GM19043 (cell line): ENCODE measurements around the gene PACRGL.

Source experiments
- ATAC-seq: cut with Tn5 transposase; IDR thresholded peaks from one replicate; pipeline ENCODE4 v1.9.1; 2021; ENCODE audit warnings: low read depth; ENCODE audit not compliant: unreplicated experiment

PACRGL gene

DNA sequence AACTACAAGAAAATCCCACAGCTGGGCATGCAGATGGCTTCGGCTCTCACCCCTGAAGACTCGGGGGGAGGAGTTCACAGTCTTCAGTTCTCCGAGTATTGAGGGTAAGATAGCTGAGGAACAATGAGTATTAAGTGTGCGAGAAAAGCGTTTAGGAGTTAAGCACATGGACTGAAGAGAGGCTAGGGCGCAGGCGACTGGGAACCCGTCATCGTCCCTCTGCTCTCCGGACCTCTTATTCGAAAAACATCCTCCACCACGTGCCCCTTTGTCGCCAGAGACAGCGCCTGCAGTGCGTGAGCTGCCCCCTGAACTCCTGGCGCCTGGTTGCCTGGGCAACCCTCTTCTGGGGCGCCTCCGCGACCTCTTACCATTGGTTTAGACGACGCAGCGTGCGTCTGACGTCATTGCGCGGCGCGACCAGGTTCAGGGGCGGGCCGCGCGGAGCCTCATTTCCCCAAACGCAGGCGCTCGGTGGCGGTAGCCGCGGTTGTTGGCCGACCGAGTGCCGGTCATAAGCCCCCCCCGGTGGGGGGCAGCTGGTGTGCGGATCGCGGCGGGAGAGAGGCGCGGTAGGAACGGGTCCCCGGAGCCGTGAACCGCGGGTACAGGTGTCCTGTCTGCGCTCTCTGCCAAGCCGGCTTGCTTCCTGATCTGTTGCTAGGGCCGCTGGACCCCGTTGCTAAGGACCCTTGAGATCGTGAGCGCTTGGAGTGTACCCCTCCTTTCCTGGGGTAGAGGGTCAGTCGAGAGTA, at the start of gene PACRGL:
TSS of gene PACRGL (plus strand) at position 452 of the 755 bp plus-strand sequence. CDS start 4,024 bp downstream, outside the sequence.
- peak; percentile 99 for ATAC-seq

DNA sequence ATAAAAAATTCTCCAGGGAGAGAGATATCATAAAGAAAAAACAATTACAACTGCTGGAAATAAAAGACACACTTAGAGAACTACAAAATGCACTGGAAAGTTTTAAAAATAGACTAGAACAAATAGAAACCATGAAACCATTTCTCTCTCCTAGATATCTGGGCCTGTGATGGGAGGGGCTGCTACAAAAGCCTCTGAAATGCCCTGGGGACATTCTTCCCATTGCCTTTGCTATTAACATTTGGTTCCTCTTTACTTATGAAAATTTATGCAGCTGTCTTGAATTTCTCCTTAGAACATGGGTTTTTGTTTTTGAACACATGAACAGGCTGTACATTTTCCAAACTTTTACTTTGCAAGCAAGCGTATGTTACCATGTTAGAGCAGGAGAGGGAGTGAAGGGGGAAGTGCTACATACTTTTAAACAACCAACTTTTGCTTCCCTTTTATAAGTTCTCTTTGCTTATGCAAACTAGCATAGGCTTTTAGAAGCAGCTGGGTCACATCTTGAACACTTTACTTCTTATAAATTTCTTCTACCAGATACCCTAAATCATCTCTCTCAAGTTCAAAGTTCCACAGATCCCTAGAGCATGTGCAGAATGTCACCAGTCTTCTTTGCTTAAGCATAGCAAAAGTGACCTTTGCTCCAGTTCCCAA, 47.9 kb upstream of the PACRGL start:
- no peak for ATAC-seq

DNA sequence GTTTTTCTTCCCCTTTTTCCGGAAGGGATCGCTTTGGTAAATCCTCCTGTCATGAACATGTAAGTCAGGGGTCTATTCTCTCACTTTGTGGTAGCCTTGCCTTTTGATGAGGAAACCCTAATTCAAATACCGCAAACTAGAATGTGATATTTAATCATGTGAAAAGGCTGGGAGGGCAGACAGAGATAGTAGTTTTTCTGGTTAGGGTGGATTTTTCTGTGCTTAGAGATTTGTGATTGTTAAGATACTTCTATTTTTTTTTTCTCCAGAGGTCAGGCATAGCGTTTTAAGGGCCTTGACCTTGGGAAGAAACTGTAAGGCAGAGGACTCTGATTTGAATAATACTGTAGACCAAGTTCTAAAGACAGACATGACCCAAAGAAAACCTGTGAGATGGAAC, 41.8 kb upstream of the PACRGL start:
- ATAC-seq: no peak

DNA sequence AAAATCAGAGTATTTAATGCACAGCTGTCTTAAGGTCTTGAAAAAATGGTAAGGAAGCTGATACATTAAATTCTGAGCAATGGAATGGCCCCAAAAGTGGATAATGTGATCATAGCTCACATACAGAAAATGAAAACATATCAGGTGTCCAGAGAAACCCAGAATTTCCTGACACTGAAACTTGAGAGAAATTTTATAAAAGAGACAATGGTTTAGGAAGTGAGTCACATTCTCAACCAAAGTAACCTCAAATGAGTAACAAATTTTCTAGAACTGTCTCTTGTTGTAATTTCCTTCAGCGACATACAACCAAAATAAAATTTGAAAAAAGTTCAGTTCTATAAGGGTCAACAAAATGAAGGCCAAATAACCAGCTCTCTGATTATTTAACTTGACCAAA, 37.4 kb upstream of the PACRGL start:
- ATAC-seq: no peak

DNA sequence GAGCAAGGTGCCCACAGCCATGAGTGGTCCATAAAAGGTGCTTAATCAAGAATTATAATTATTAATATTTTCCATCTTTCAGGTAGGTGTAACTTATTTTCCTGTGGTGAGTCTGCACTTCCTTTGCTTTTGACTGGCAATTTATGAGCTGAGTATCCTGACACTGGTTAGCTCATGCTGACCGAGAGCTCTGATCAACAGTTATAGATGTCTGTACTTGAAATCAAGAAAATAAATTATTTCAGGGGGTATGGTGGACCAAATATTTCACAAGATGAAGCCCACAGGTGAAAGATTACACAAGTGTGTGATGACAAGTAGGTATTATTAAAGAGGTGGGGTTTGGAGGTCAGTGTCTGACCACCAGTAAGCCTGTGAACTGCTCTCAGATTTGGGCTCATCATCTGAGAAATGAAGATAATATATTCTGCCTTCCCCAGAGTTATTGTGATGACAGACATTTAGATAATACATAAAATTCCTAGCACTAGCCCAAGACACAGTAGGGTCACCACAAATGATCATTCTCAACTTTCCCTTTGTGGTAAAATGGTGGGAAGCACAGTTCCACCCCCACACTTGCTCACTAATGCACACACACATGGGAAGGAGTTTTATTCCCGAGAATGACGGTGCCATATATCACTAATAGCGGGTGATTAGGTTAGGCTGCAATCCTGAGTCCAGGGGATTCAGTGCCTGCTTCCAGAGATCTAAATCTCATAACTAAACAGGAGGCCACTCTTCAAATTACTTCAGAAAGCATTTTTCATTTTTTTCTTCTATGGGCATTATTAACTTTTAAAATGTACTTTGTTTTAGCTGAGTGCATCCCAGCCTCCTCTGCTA, 34.0 kb upstream of the PACRGL start:
- no peak for ATAC-seq

DNA sequence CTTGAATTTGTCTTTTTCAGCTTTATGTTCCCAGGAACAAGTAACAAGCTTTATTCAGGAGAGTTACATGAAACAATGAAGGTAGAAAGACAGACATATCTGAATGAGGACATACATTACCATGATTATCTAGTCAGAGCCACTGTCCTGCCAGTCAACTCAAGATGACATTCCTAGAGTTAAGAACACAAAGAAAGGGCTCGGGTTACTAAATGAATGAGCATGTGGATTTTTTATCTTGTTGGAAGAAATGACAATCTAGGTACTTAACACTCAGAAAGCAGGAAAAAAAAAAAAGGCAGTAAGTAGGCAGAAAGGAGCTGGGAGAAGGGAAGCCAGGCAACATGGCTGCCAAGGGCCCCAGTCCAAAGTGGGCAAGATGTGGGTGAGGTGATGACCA, 28.0 kb upstream of the PACRGL start:
- ATAC-seq: no peak

DNA sequence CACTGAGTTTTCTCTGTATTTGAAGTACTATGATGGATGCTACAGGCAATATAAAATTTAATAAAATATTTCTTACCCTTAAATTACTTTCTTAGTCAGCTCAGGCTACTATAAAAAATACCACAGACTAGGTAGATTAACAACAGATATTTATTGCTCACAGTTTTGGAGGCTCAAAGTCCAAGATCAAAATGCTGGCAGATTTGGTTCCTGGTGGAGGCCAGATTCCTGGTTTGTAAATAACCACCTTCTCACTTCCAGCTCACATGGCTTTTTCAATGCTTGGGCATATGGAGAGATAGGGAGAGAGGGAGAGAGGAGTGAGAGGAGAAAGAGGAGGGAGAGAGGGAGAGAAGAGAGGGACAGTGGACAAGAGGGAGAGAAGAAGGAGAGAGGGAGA, 24.5 kb upstream of the PACRGL start:
- ATAC-seq: no peak

DNA sequence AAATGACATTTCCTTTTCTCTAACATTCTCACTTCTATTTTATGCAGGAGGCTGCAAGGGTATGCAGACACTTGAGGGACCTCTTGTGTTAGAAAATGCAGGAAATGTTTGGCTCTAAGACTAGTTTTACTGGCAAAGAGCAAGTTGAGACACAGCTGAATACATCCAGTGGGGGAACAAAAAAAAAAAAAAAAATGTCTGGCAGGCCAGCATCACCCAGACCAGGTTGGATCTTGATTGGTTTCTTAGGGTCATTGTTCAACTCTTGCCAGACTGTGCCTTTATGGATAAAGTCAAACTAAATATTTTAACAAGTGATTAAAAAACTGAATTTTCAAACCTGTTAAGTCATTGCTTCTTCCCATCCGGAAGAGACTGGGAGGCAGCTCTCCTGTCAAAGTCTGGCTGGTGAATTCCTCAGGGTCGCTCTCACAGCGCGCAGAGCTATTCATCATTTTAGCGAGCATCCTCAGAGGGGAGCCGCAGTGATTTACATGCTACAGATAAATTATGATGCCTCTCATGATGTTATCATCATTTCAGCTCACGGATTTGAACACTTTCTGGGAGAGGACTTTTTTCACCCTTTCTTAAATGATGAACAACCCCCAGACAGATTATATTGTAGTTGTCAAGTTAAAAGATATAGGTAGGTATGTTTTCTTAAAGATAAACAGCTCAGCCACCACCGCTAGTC, 23.6 kb upstream of the PACRGL start:
- no peak for ATAC-seq

DNA sequence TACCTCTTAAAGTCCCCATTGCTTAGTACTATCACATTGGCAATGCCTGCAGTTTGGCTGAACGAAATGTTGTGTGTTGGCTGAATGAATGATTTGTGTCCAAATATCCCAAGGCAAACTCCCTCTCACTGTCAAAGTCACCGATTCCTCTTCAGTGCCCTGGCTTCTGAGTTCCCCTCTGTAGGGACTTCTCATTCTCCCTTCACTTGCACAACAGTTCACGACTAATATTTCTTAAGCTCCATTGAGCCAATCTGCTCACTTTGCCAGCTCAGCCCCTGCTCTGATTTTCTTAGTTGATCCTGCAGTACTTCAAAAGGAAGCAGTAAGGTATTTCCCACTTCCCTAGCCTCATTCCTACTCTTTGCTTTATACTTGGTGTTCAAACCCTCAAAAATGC, 21.9 kb upstream of the PACRGL start:
- ATAC-seq: no peak

DNA sequence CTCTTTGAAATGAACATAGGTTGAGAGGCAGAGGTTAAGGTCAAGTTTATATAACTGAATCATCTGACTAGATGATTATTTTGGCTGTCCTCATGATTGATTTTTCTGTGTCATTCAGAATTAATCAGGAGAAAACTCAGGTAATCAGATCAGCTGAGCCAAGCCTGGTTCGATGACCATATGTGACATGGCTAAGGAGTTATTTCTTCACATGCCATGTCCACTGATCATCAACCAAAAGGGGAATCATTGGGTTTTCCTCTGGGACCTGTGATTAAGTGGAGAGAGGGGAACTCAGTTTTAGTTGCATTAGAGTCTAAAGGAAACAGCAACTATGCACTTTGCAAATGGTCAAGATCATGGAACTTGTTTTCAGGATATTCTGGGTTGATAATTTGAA, 20.3 kb upstream of the PACRGL start:
- no peak for ATAC-seq

DNA sequence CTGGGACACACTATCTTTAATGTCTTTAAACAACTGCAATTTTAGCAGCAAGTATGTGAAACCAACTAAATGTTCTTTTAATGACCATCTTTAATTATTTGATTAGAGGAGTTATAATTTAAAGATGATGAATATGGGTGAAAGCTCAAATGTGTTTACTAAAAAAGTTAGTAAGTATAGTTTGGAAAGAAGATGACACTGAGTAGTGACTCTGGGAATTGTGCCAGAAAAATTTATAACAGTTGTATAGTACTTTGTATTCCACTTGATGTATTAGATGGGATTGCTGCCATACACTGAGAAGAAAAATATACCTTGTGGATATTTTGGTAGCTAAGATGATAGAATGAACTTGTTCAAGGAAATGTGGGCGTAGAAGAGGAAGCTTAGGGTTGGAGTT, 19.5 kb upstream of the PACRGL start:
- no peak for ATAC-seq

DNA sequence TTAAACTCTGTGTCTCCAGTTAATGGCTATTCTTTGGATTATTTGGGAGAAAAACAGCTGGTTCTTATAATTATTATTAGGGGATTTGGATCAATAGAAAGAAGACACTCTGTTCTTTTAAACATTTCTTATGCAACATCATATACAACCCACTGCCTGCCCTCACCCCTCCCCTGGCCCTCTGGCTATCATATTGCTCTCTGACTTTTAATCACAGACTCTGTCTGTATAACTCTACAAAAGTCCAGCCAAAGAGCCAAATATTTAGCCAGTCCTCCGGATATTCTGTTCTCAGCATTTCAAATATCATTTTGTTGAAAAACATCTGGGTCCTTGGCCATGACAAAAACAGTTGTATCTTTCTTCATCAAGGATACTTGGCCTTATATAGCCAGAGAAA, 19.0 kb upstream of the PACRGL start:
- no peak for ATAC-seq

DNA sequence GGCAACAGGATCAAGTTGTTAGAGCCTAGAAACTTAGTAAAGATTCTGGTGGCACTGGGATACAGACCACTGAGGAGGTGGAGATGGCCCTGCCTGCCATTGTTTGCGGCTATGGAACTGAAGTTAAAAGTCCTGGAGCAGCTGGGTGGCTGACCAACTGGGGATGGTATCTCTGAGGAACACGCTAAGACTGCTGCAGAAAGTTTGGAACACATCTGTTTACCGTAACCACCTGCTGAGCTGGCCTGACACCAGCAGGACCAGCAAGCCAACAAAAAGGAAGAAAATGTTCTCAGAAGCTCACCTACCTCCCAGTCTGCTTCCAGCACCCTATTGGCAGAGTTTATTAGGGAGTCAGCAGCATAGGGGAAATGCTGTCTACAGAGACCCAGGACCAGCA, 17.4 kb upstream of the PACRGL start:
- ATAC-seq: no peak

DNA sequence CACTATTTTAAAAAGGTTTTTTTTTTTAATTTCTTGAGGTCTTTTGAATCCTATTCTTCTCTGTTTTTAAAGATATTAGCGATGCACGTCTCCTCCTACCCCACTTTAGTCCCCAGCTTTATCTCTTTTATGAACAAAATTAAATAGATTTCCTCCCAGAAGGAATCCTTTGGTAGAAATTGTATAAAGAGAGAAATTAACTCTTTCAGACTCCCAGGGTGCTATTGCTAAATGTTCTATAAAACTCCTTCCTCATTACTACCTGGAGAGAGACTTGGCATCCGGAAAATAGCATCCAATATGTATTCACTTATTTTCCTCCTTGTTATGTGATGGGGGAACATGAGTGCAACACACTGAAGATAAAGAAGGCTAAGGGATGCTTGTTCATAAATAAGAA, 16.5 kb upstream of the PACRGL start:
- no peak for ATAC-seq

DNA sequence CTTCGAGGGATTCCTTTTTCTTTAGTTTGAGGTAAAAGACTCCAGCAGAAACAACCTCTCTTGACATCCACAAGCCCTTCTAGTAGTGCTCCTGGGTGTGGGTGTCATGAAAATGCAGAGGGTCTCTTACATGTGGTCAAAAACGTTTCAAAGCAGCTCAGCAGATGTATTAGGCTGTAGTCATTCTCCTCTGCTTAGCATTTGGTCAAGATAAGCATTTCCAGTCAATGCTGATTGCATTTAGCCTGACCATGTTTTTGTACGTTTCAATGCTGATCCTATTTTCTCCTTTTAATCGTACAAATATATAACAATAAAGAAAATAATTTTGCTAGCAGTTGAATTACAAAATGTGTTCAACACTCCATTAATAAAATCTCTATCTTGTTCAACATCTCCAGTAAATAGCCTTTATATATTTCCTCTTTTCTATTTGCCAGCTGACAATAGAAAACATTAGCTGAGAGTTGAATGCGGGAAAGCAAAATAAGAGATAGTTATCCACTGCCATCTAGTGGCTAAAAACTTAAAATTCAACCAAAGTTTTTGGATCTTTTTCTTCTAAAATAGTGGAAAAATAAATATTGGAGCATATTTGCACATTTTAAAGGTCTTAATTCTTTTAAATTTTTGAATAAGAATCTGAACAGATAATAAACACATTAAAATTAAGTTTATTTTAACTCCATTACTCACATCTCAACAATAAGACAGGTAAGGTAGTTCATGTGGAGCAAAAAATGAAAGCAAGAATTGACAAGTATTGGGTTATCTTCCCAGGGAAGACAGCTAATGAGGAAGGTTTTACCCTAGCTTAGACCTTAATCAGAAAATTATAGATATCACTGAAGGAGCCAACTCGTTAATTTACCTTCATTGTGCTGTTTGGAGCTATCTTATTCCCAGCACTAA, 15.2 kb upstream of the PACRGL start:
- ATAC-seq: no peak

DNA sequence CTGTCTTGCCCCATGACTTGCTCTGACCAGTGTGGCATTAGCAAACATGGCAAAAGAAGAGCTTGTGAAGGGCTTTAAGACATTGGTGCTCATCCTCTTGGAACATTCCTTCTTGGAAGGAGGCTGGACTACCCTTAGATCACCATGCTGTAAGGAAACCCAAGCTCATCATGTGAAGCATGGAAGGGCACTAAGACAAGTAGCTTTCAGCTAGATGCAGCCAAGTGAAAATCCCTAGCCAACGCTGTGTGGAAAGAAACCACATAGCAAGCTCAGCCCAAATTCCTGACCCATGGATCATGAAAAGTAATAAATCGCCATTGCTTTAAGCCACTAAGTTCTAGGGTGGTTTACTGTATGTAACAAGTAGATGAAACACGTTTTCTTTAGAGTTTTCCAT, 12.4 kb upstream of the PACRGL start:
- ATAC-seq: no peak

DNA sequence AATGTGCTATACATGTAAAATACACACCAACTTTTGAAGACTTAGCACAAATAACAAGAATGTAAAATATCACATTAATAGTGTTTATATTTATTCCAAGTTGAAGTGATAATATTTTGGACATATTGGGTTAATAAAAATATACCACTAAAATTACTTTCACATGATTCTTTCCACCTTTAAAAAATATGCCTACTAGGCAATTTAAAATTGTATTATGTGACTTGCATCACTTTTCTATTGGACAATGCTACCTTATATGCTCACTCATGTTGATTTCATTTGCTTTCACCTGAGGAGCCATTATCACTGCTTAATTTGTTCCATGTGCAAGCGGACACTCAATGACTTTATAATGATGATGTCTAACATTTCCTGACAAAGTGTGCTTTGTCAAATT, 3.4 kb upstream of the PACRGL start:
- ATAC-seq: no peak

DNA sequence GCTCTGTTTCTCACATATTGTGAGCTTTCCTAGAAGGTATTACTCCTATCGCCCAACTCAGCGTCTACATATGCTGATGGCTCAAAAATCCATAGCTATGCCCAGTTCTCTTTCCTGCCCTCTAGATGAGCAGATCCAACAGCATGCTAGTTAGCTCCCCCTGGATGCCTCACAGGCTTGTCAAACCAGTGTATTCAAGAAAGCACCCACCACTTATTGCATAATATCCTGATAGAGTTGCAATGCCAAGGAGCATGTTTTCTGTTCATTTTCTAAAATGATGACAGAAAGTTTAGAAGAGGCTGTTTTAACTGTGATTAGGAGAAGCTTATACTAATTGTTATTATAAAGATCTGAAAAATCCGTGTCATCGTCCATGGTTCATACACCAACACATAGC, 1.9 kb upstream of the PACRGL start:
- no peak for ATAC-seq

DNA sequence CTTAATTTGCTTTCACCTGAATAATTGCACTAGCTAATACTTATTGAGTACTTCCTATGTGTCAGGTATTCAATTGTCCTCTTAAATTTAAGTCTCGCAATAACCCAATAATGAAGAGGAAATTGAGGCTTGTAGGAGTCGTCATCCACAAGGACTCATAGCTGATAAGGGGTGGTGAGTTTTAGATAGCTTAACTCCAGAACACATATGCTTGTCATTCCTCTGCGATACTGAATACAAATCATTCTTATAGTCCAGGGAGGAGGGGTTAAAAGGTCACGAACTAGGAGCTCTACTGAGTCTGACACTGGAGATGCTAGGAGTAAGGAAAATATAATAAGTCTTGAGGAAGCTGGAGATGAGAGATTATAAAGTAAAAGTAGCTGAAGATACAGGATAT, 1.4 kb upstream of the PACRGL start:
- ATAC-seq: no peak

DNA sequence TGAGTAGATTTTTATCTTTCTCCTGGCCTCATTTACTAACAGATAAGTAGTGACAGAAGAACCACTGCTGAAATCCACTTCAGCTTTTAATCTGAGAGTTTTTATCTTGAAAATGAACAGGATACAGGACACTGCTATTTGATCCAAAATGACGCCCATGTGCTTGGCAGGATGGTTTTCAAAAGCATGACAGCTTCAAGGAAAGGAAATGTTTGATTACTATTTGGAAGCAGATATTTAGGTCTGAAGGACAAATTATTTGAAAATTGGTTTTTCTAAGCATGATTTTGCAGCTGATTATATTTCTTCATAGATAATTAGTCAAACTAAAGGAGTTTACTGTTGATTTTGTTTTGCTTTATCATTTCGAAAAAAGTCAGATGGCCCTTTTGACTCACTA, 11.1 kb downstream of the PACRGL start:
- no peak for ATAC-seq
